H9 (cell line): Measurements from ENCODE around the gene GSAP. TPM values are rescaled to one million over a fixed set of nuclear protein-coding genes. Genes with fewer than 3 reads are reported as not detected.

Experiments
- DNase-seq: peaks from one replicate; pipeline ENCODE4 v3.0.0-alpha.2; 2017
- H2AFZ ChIP-seq: one replicate; pipeline ENCODE4 v1.6.1; 2013; ENCODE audit warnings: mild to moderate bottlenecking, low read length, control low read depth, moderate library complexity
- H2AK5ac ChIP-seq: 2 replicates; pipeline ENCODE4 v1.6.1; 2013; ENCODE audit warnings: low read length, control low read depth, mixed read lengths; ENCODE audit not compliant: insufficient read length
- H2BK120ac ChIP-seq: one replicate; pipeline ENCODE4 v1.6.1; 2013; ENCODE audit warnings: low read depth, mild to moderate bottlenecking, low read length, control low read depth, inconsistent platforms; ENCODE audit not compliant: poor library complexity, severe bottlenecking
- H2BK12ac ChIP-seq: 2 replicates; pipeline ENCODE4 v1.6.1; 2013; ENCODE audit warnings: low read length, control low read depth, mixed read lengths, low read depth; ENCODE audit not compliant: insufficient read length
- H2BK15ac ChIP-seq: 2 replicates; pipeline ENCODE4 v1.6.1; 2013; ENCODE audit warnings: low read depth, low read length, control low read depth
- H2BK20ac ChIP-seq: one replicate; pipeline ENCODE4 v1.6.1; 2013; ENCODE audit warnings: low read depth, mild to moderate bottlenecking, low read length, control low read depth, inconsistent platforms; ENCODE audit not compliant: poor library complexity, severe bottlenecking
- H2BK5ac ChIP-seq: 2 replicates; pipeline ENCODE4 v1.6.1; 2013; ENCODE audit warnings: low read length, control low read depth, mixed read lengths; ENCODE audit not compliant: insufficient read length
- H3K14ac ChIP-seq: 2 replicates; pipeline ENCODE4 v1.6.1; 2013; ENCODE audit warnings: low read length, control low read depth; ENCODE audit not compliant: insufficient read depth
- H3K18ac ChIP-seq: 2 replicates; pipeline ENCODE4 v1.6.1; 2013; ENCODE audit warnings: low read depth, mild to moderate bottlenecking, mixed read lengths, low read length, control low read depth; ENCODE audit not compliant: insufficient read length
- H3K23ac ChIP-seq: 2 replicates; pipeline ENCODE4 v1.6.1; 2013; ENCODE audit warnings: low read length, control low read depth, mixed read lengths, low read depth; ENCODE audit not compliant: insufficient read length
- H3K23me2 ChIP-seq: 2 replicates; pipeline ENCODE4 v1.6.1; 2013; ENCODE audit warnings: low read depth, mild to moderate bottlenecking, mixed read lengths, low read length, control low read depth; ENCODE audit not compliant: insufficient read length, poor library complexity, severe bottlenecking
- H3K27ac ChIP-seq: 2 replicates; pipeline ENCODE4 v1.5.1; 2013; ENCODE audit warnings: low read length, control low read depth, mixed read lengths, low read depth; ENCODE audit not compliant: insufficient read length
- H3K27me3 ChIP-seq: 2 replicates; pipeline ENCODE4 v1.6.1; 2013; ENCODE audit warnings: low read length, control low read depth, inconsistent platforms; ENCODE audit not compliant: insufficient read depth
- H3K4ac ChIP-seq: 2 replicates; pipeline ENCODE4 v1.6.1; 2013; ENCODE audit warnings: low read depth, mild to moderate bottlenecking, control low read depth, inconsistent platforms, low read length, moderate library complexity
- H3K4me1 ChIP-seq: 2 replicates; pipeline ENCODE4 v1.6.1; 2013; ENCODE audit warnings: low read length, control low read depth, inconsistent platforms; ENCODE audit not compliant: insufficient read depth
- H3K4me2 ChIP-seq: 2 replicates; pipeline ENCODE4 v1.6.1; 2013; ENCODE audit warnings: low read length, control low read depth, mixed read lengths; ENCODE audit not compliant: insufficient read length, insufficient read depth
- H3K56ac ChIP-seq: 2 replicates; pipeline ENCODE4 v1.6.1; 2013; ENCODE audit warnings: low read depth, mild to moderate bottlenecking, mixed read lengths, low read length, control low read depth; ENCODE audit not compliant: insufficient read length
- H3K79me1 ChIP-seq: 2 replicates; pipeline ENCODE4 v1.6.1; 2013; ENCODE audit warnings: low read depth, mild to moderate bottlenecking, moderate library complexity, low read length, control low read depth, inconsistent platforms; ENCODE audit not compliant: insufficient read depth, poor library complexity, severe bottlenecking
- H3K79me2 ChIP-seq: 2 replicates; pipeline ENCODE4 v1.6.1; 2013; ENCODE audit warnings: low read length, control low read depth, inconsistent platforms; ENCODE audit not compliant: insufficient read depth
- H3K9ac ChIP-seq: 2 replicates; pipeline ENCODE4 v1.6.1; 2013; ENCODE audit warnings: low read length, control low read depth, mixed read lengths; ENCODE audit not compliant: insufficient read length; ENCODE audit errors: extremely low read depth
- H3K9me3 ChIP-seq: one replicate; pipeline ENCODE4 v1.6.1; 2013; ENCODE audit warnings: low read depth, low read length, inconsistent platforms; ENCODE audit not compliant: control insufficient read depth
- H3T11ph ChIP-seq: one replicate; pipeline ENCODE4 v1.6.1; 2013; ENCODE audit warnings: mild to moderate bottlenecking, low read length, control low read depth, inconsistent platforms
- H4K20me1 ChIP-seq: one replicate; pipeline ENCODE4 v1.6.1; 2013; ENCODE audit not compliant: control insufficient read depth, insufficient read length, insufficient read depth
- H4K5ac ChIP-seq: 2 replicates; pipeline ENCODE4 v1.6.1; 2013; ENCODE audit warnings: low read depth, mild to moderate bottlenecking, mixed read lengths, low read length, control low read depth; ENCODE audit not compliant: insufficient read length
- H4K8ac ChIP-seq: replicated peaks from 2 replicates; pipeline ENCODE4 v1.6.1; 2013; ENCODE audit warnings: low read length, control low read depth, mixed read lengths, low read depth; ENCODE audit not compliant: insufficient read length
- H4K91ac ChIP-seq: 2 replicates; pipeline ENCODE4 v1.6.1; 2013; ENCODE audit warnings: low read depth, mild to moderate bottlenecking, moderate library complexity, mixed read lengths, low read length, control low read depth; ENCODE audit not compliant: insufficient read length
- H3K27ac Mint-ChIP-seq, 3 experiments: 2 replicates in 2 of 3; 3 replicates in 1 of 3; pipeline ENCODE4 v1.8.0; 2020 to 2021; ENCODE audit warnings: mixed read lengths in 3 of 3, mild to moderate bottlenecking in 1 of 3, moderate library complexity in 1 of 3
- H3K27me3 Mint-ChIP-seq: 2 replicates; pipeline ENCODE4 v1.8.0; 2021; ENCODE audit warnings: low read depth, mild to moderate bottlenecking, moderate library complexity, mixed read lengths
- H3K36me3 Mint-ChIP-seq, 3 experiments: 2 replicates in 2 of 3; 3 replicates in 1 of 3; pipeline ENCODE4 v1.8.0; 2020 to 2021; ENCODE audit warnings: low read depth in 3 of 3, mixed read lengths in 3 of 3; ENCODE audit not compliant: insufficient read depth in 1 of 3
- H3K4me1 Mint-ChIP-seq, 2 experiments: 2 replicates each; pipeline ENCODE4 v1.8.0; 2020; ENCODE audit warnings: mixed read lengths in 2 of 2
- H3K4me3 Mint-ChIP-seq, 2 experiments: 2 replicates in 1 of 2; 3 replicates in 1 of 2; pipeline ENCODE4 v1.8.0; 2020 to 2021; ENCODE audit warnings: mild to moderate bottlenecking in 2 of 2, mixed read lengths in 2 of 2, moderate library complexity in 1 of 2
- H3K9me3 Mint-ChIP-seq, 2 experiments: 2 replicates in 1 of 2; 3 replicates in 1 of 2; pipeline ENCODE4 v1.8.0; 2020; ENCODE audit warnings: mild to moderate bottlenecking in 2 of 2, mixed read lengths in 2 of 2, moderate library complexity in 1 of 2
- CTCF ChIP-seq: fragments of 200-600 bp; sonication (generic); conservative IDR thresholded peaks from 3 replicates; pipeline ENCODE4 v1.8.0; 2021; ENCODE audit warnings: antibody characterized with exemption, mild to moderate bottlenecking
- WGBS: extraction: QIAGEN DNeasy Blood & Tissue Kit; methylation state at CpG from one replicate; pipeline ENCODE4 v1.1.7; 2013; ENCODE audit warnings: missing lambda C conversion rate, low lambda C conversion rate, mixed read lengths; ENCODE audit not compliant: insufficient read length; ENCODE audit errors: extremely low coverage; 5-methylcytosine and 5-hydroxymethylcytosine counted together
- total RNA-seq: library from RNA; stranded (reverse); gene quantifications from 2 replicates; pipeline ENCODE4 v1.2.1, GENCODE V29; 2021

The GSAP gene
- total RNA-seq, 1 experiment from 2014 or later = 1.9 TPM

DNA sequence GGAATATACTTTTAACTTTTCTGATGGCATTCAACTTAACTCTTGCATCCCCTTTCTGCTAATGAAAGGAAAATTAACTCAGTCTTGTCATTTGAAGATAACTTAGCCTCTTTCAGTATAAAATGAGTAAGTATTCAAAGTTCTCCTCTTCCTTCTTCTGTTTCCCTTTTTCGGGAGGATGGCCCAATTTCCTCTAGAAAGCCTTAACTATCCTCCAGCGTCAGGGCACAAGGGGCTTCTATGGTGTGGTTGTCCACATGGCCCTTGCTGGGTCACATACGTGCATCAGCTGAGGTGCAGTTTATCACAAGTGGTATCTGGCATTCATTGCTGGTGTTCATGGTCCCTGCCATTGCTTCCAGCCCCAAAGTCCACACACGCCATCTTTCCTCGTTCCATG lies 17.8 kb upstream of the GSAP start:
- no peak for TF ChIP-seq CTCF
- H3K27me3 ChIP-seq = no peaks in the 10 kb centered on the region
- H3K27ac ChIP-seq = no peak overlapping the region
- no peak overlapping the region for H3K18ac ChIP-seq
- H3K79me1 ChIP-seq = no peaks in the 10 kb centered on the region
- no peak overlapping the region for H2BK5ac ChIP-seq
- H3T11ph ChIP-seq = no peak overlapping the region
- H3K4me1 ChIP-seq = peaks cover under 1% of the 10 kb centered on the region; the same call in 1 of the 2 replicates
- no peak overlapping the region for H2BK12ac ChIP-seq
- no peak overlapping the region for H3K14ac ChIP-seq
- no peak overlapping the region for H4K5ac ChIP-seq
- DNase-seq = no peak
- H3K4ac ChIP-seq = no peak overlapping the region
- no peak overlapping the region for H2BK20ac ChIP-seq
- Mint-ChIP-seq H3K4me1 (peaks cover 13 to 14% of the 10 kb centered on the region in 2 experiments), H3K36me3 (no peaks in the 10 kb centered on the region), H3K4me3 (no peak overlapping the region), H3K27me3 (no peaks in the 10 kb centered on the region), H3K9me3 (no peaks in the 10 kb centered on the region), H3K27ac (no peak overlapping the region)
- H3K23me2 ChIP-seq = no peaks in the 10 kb centered on the region
- no peak overlapping the region for H3K56ac ChIP-seq
- H3K9me3 ChIP-seq = no peaks in the 10 kb centered on the region
- H4K8ac ChIP-seq = no peak overlapping the region
- no peak overlapping the region for H2AK5ac ChIP-seq
- H3K23ac ChIP-seq = no peak overlapping the region
- no peak overlapping the region for H2AFZ ChIP-seq
- no peak overlapping the region for H3K9ac ChIP-seq
- no peak overlapping the region for H2BK15ac ChIP-seq
- H2BK120ac ChIP-seq = no peak overlapping the region
- H4K91ac ChIP-seq = no peak overlapping the region
- H4K20me1 ChIP-seq = no peaks in the 10 kb centered on the region
- no peaks in the 10 kb centered on the region for H3K79me2 ChIP-seq
- WGBS = no CpG with 5 or more reads among the region's 5 CpGs
- no peak overlapping the region for H3K4me2 ChIP-seq
